ENCODE measurements around the gene IER5L.

GRCh38 chr9:129177443-129177790, 644 bp downstream of the IER5L start:
- TF ChIP-seq CTCF (optimal IDR thresholded peaks at IDR 0.05 in 1 of 3, IDR thresholded peaks at IDR 0.05 in 1 of 3, conservative IDR thresholded peaks at IDR 0.05 in 1 of 3; ENCODE audit: extremely low read depth in 1 of 3, insufficient read depth in 2 of 3, low read length in 3 of 3) (peak in 1 of 3 experiments; percentile 0), EZH2 (IDR thresholded peaks at IDR 0.05; ENCODE audit: low read length) (no peak)
